PC-3 (cell line): ENCODE measurements around the gene LPIN2.

Source experiments
- EZH2 ChIP-seq: fragments of 300-600 bp; sonication (generic); IDR thresholded peaks from one replicate; pipeline ENCODE4 v1.6.1; 2017; ENCODE audit warnings: antibody characterized with exemption, mild to moderate bottlenecking, low read length; ENCODE audit not compliant: unreplicated experiment
- TF ChIP-seq, protein P1 (sequence below): fragments of 300-600 bp; sonication (generic); conservative IDR thresholded peaks from 2 replicates; pipeline ENCODE4 v1.5.1; 2017; ENCODE audit warnings: antibody characterized with exemption, low read depth, mild to moderate bottlenecking, low read length

DNA sequence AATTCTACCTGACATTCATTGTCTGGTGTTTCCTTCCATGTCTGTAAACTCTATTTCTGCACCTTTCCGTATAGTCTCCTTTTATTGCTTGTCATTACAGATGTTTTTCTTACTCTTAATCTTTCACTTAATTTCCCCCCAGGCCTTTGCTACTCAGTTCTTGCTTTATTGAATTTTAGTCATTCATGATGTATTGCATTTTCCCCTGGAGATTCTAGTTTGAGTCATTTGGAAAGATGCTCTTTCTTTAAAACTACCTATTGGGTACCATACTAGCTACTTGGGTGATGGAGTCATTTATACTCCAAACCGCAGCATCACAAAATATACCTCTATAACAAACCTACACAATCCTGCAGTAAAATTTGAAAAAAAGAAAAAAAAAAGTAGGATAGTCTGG is 27.2 kb upstream of the LPIN2 start:
- no peak for TF ChIP-seq EZH2
- TF ChIP-seq, protein P1, sequence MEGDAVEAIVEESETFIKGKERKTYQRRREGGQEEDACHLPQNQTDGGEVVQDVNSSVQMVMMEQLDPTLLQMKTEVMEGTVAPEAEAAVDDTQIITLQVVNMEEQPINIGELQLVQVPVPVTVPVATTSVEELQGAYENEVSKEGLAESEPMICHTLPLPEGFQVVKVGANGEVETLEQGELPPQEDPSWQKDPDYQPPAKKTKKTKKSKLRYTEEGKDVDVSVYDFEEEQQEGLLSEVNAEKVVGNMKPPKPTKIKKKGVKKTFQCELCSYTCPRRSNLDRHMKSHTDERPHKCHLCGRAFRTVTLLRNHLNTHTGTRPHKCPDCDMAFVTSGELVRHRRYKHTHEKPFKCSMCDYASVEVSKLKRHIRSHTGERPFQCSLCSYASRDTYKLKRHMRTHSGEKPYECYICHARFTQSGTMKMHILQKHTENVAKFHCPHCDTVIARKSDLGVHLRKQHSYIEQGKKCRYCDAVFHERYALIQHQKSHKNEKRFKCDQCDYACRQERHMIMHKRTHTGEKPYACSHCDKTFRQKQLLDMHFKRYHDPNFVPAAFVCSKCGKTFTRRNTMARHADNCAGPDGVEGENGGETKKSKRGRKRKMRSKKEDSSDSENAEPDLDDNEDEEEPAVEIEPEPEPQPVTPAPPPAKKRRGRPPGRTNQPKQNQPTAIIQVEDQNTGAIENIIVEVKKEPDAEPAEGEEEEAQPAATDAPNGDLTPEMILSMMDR = no peak
